ENCODE results near the gene GBP4.
"Not testable (repeated sequence)": the region's sequence is repeated elsewhere in the genome, so short reads cannot be mapped to it uniquely, and the experiment has no call there.

DNA sequence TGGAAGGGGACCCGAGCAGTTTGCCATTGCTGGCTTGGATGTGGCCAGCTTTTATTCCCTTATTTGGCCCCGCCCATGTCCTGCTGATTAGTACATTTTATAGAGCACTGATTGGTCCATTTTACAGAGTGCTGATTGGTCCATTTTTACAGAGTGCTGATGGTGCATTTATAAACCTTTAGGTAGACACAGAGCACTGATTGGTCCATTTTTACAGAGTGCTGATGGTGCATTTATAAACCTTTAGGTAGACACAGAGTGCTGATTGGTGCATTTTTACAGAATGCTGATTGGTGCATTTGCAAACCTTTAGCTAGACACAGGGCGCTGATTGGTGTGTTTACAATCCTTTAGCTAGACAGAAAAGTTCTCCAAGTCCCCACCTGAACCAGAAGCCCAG is 20.2 kb upstream of the GBP4 start:
- TF ChIP-seq POLR2A (IDR thresholded peaks at IDR 0.05; ENCODE audit: low read depth, low read length); RAD21 (IDR thresholded peaks at IDR 0.05; ENCODE audit: low read length): not testable (repeated sequence)
- TF ChIP-seq, protein P1, sequence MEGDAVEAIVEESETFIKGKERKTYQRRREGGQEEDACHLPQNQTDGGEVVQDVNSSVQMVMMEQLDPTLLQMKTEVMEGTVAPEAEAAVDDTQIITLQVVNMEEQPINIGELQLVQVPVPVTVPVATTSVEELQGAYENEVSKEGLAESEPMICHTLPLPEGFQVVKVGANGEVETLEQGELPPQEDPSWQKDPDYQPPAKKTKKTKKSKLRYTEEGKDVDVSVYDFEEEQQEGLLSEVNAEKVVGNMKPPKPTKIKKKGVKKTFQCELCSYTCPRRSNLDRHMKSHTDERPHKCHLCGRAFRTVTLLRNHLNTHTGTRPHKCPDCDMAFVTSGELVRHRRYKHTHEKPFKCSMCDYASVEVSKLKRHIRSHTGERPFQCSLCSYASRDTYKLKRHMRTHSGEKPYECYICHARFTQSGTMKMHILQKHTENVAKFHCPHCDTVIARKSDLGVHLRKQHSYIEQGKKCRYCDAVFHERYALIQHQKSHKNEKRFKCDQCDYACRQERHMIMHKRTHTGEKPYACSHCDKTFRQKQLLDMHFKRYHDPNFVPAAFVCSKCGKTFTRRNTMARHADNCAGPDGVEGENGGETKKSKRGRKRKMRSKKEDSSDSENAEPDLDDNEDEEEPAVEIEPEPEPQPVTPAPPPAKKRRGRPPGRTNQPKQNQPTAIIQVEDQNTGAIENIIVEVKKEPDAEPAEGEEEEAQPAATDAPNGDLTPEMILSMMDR (conservative IDR thresholded peaks at IDR 0.05; ENCODE audit: low read depth, low read length): not testable (repeated sequence)
- TF ChIP-seq, protein P2, sequence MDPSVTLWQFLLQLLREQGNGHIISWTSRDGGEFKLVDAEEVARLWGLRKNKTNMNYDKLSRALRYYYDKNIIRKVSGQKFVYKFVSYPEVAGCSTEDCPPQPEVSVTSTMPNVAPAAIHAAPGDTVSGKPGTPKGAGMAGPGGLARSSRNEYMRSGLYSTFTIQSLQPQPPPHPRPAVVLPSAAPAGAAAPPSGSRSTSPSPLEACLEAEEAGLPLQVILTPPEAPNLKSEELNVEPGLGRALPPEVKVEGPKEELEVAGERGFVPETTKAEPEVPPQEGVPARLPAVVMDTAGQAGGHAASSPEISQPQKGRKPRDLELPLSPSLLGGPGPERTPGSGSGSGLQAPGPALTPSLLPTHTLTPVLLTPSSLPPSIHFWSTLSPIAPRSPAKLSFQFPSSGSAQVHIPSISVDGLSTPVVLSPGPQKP (IDR thresholded peaks at IDR 0.05; ENCODE audit: borderline replicate concordance, low read depth, low read length): not testable (repeated sequence)
